GM21367 (cell line): ENCODE measurements around the gene NRIP1.

Source experiments
- ATAC-seq: cut with Tn5 transposase; IDR thresholded peaks from one replicate; pipeline ENCODE4 v1.9.1; 2021; ENCODE audit not compliant: unreplicated experiment

Gene NRIP1

DNA sequence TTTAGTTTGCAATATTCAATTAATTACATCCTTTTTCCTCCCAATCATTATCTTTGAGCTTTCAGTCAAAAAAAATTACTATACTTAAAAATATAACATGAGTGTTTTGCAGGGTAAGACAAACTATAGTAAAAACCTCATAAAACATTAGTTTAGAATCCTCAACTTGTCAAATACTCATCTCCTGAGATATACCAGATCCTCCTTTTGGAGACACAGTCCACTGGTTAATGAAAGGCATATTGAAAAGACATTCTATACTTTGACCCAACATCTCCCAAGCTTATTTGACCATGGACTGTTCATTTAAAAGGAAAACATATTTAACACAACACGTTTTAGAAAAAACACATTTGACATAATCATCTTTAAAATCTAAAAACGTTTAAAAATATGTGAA, 52.8 kb downstream of the NRIP1 start:
- no peak for ATAC-seq

DNA sequence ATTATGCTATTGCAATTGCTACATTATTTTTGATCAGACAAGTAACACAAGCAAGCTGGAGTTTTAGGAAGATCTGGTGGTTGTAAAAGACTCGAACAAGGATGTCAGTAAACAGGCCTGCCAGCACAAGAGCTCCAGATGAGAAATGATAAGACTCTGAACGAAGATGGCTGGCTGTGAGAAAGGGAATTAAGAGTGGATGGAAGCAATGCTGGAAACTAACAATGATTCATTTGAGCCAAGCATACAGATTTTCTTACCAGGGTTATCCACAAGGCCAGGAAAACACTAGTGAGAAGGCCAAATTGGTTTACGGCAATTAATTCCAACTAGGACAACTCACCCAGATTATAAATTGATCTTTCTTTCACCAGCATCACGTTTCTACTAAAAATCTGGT, 54.2 kb downstream of the NRIP1 start:
- ATAC-seq: no peak

DNA sequence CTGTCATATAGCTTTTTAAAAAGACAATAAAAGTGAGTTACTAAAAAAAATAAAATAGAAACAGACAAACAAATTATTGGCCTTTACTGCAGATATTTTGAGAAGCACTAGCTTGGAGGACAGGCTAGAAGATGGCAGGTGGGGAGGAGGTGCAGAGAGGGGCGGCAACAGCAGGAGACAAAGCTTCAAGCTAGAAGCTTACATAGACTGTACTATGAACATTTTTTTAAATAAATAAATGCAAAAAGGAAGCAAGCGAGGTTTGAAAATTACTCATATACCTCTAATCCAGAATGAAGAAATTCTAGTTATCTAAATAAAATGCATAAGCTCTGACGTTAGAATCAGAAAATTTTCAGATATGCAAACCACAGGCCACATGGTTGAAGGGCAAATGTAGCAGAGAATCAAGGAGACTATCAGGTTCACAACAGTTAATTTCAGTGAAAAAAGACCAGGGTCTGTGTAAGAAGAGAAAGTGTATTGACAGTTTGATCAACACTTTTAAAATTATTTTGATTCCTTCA, 54.9 kb downstream of the NRIP1 start:
- no peak for ATAC-seq

- ATAC-seq: no peak
Observed at GRCh38 chr21:15007716-15008296, 57.0 kb downstream of the NRIP1 start.

- no peak for ATAC-seq
Observed at GRCh38 chr21:15006594-15007230, 58.1 kb downstream of the NRIP1 start.

DNA sequence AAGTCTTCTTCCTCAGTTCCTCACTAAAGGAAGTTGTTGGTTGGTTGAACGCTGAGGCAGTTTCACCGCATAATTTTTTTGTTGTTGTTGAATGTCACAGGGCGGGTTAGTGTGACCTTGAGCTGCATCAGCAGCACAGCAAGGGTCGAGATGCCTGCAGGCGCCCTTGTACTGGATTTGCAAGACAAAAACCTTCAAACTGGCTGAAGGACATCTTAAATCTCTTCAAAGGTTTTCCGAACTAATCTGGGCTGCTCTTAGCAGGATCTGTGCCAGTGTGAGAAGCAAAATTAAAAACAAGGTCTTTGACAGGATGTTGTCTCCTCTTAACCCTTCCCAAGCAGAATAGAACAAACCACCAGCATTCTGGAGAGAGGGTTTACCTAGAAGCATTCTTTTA, 59.4 kb downstream of the NRIP1 start:
- no peak for ATAC-seq

DNA sequence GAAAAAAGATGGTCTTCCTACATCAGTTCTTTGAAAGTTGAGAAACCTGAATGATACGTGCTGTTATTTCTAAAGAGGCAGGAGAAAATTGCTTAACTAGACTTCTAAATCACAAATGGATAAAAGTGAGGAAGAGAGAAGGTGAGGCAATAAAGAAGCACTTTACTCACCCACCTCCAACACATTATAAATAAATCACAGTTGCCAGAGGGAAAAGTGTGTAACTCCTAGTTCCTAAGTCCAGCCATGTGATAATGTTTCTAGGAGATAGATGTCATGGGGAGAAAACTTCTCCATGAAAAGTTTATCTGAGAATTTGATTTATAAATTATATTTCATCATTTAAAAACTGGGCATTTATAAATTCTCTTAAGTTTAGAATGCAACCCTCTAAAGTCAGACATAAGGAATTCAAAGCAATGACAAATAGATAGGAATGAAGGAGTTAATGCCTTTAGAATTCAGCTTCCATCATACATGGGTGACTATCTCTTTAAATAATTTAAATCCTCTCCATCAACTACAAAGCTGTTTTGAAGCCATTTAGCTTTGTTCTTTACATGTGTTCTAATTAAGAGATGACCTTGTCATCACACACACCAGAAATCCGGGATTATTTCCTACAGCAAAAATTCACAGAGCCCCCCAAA, 60.0 kb downstream of the NRIP1 start:
- no peak for ATAC-seq

DNA sequence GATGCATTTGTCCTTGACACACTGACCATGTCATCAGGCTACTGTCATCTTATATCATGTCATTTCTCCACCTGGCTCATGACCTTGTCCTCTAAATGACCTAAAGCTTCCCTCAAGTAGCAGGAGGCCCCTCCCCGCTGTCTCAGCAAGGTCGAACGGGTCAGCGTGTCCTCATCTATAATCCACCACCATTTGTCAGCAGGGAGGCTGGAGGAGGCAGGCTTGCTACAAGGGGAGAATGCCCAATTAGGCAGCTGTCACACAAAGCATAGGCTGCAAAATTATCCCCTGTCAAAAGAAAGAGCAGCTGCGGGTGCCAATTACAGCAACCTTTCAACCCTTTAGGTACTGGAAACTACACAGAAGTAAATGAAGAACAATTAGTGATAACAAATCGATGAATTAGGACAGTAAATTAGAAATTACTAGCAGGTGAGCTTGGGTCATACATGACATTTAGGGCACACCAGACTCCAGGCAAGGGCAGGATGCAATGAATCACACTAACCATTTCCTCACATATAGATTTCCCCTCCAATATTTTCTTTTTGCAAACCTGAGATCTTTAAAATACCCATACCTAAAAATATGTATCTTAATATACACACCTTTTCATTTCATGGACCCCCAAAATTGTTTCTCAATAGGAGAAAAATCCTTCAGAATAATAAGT, 61.2 kb downstream of the NRIP1 start:
- ATAC-seq: no peak

DNA sequence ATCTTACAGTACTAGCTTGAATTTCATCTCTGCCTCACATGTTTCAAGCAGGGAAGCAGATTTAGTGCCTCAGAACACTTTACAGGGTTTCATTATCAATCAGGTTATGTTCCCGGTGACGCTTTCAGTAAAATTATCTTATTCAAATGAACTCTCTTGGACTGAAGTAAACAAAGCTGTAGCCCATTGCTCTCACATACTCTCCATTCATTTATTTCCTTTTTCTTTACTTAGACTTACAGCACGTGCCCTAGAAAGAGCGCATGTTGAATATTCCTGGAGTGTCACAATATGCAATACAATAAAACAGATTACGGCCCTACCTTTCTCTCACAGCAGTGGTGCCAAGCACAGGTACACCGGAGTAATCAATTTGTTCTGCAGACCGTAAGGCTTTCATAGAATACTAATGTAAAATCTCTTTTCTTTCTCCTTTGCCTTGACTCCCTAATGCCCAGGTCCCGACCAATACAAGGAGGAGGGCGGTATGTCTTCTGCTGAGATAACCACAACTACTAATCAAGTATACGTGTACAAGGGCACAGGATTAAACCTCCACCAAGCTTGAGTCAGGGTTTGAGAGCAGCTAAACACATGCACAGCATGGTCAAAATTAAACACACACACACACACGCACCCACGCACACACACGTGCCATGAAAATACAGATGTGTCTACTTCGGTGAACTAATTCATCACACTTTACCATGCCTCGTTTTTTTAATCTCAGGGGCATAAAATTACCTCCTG, 62.8 kb downstream of the NRIP1 start:
- ATAC-seq: peak; percentile 91

DNA sequence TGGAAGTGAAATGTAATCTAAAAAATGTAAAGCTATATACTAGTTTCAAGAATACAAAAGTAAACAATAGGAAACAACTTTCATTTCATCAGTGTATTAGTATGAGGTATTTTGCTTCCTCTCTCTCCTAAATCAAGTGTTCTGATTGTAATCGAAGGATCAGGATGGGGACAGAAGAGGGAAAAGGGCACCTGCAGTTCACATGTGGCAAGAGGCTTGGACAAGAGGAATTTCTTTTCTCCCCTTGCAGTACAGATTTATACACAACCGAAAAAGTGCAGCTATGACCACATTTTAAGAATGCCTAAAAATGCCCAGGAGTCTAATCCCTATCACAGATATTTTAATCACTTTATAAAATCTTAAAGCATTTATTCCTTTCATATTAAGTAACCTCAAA, 63.7 kb downstream of the NRIP1 start:
- ATAC-seq: no peak

DNA sequence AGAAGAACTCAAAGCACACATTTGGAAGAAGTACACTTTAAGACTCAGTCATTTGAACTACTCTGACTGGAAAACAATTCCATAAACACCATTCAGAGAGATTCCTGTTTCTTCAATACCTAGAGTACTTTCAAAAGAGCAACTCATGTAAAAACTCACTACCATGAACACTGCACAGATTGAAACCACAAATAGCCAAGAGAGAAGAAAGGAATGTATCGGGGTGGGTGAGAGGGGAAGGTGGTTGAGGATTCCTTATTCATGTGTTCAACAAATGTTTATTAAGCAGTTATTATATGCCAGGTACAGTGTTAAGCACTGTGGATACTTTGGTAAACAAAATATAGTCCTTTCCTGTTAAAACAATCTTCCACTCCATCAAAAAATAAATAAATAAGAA, 64.7 kb downstream of the NRIP1 start:
- ATAC-seq: no peak

GRCh38 chr21:14998784-14999183, 66.0 kb downstream of the NRIP1 start:
- ATAC-seq: no peak

- no peak for ATAC-seq
Observed at GRCh38 chr21:14998336-14998735, 66.5 kb downstream of the NRIP1 start.

DNA sequence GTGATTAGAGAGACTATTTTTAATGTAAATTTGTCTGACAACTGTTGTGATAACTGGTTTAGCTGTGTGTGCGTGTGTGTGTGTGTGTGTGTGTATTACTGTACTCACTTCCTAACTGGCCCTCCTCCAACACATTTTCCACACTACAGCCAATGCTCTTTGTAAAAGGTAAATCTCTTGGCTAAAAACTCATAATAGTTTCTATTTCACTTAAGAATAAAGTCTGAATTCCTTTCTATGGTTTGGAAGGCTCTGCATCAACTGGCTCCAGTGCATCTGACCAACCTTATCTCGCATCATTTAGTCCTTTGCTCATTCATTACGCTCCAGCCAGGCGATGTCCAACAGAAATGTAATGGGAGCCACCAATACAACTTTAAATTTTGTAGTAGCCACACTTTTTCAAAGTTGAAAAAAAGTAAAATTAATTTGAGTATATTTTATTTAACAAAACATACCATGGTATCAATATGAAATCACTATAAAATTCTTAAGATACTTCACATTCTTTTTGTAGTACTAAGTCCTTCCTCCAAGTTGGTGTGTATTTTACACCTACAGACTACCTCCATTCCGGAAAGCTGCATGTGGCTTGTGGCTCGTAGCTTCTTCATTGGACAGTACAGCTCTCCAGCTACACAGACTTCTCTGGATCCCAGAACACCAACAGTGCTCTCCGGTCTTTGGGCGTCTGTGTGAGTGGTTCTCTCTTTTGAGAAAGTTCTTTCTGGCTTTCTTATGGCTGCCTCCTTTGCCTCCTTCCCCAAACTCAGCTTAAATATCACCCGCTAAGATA, 68.9 kb downstream of the NRIP1 start:
- ATAC-seq: no peak

GRCh38 chr21:14995226-14995625, 69.6 kb downstream of the NRIP1 start:
- ATAC-seq: no peak

- no peak for ATAC-seq
Observed at GRCh38 chr21:14993115-14993514, 71.7 kb downstream of the NRIP1 start.

DNA sequence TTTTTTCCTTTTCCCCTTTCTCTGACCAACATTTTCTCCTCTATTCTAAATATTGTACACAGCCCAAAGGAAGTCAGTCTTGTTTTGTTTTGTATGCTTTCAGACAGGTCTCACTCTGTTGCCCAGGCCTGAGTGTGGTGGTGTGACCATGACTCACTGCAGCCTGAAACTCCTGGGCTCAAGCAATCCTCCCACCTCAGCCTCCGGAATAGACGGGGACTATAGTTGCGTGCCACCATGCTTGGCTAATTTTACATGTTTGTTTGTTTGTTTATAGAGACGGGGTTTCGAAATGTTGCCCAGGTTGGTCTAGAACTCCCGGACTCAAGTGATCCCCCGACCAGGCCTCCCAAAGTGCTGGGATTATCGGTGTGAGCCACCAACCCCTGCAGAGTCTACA, 72.8 kb downstream of the NRIP1 start:
- no peak for ATAC-seq

- no peak for ATAC-seq
Observed at GRCh38 chr21:14989359-14989758, 75.4 kb downstream of the NRIP1 start.

DNA sequence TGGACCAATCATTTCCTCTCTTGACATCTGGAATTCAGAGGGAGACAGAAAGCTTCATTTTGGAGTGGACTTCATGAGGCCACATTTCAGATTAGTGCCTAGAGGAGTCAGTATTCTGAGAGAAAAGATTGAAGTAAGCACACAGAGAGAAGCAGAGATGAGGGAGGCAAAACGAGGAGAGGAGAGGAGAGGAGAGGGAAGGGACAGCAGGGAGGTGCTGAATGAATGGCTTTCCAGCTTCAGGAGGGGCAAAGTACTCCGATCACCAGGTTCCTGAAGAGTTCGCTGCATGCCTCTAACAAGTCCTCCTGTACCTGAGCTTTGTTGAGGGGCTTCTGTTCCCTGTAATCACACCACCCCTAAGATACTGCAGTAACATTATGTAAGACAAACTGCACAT, 76.0 kb downstream of the NRIP1 start:
- ATAC-seq: no peak

DNA sequence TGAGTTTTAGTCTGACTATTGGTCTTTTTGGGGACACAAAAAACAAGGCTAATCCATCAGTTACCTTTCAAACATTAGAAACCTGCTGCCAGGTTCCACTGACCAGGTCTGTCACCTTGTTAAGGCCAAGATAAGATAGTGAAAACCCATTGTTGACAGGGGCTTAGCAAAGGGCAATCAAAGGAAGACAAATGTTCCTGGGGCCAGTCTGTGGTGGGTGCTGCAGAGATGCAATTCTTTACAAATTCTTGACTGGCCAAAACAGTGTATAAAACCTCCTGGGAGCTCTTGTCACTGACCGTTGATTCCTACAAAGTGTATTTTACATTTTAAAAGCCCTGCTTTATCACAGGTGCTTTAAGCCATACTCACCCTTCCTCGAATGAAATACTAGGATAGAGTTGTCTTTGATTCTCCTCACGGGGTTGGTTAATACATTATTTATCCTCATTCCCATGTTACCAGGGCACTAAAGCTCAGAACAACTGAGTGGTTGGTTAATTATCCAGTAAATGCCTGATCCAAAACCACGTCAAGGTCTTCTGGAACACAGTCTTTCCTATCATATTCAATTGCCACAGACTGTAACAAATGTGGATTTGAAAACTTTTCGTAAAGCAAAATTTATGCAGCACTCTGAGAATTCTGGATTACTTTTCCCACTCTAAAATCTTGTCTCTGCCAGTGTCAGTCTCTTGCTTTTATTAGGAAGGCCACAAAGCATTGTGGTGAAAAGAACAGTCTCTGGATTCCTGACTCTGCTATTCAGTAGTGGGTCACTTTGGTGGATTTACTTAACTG, 77.2 kb downstream of the NRIP1 start:
- ATAC-seq: no peak
